GM12801 (cell line): Measurements from ENCODE around the gene TAF11L3.
"Not testable (repeated sequence)": the region's sequence is repeated elsewhere in the genome, so short reads cannot be mapped to it uniquely, and the experiment has no call there.

ENCODE experiments used
- CTCF ChIP-seq: IDR thresholded peaks from one replicate; pipeline ENCODE4 v1.5.1; 2011; ENCODE audit warnings: control low read depth; ENCODE audit not compliant: insufficient read length; ENCODE audit errors: extremely low read depth

TAF11L3 gene

DNA sequence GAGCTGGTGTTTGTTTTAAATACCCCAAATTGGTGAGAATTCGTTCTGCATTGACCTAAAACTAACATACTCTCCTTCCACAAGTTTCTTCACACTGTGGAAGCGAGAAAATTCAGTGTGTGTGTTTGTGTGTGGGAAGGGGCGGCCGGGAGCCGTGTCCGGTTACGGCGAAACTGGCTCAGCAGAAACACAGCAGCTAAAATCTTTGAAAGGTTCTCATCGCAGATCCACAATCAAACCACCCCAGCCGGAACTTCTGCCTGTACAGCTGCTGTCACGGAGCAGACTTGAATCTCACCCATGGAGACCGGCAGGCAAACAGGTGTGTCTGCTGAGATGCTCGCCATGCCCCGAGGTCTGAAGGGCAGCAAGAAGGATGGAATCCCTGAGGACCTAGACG, at the start of gene TAF11L3:
Gene TAF11L3 (plus strand): TSS at position 301 of the 400 bp plus-strand sequence.
- TF ChIP-seq CTCF = not testable (repeated sequence)

- no peak for TF ChIP-seq CTCF
Observed at GRCh38 chr5:17470064-17470463, 48.1 kb upstream of the TAF11L3 start.

DNA sequence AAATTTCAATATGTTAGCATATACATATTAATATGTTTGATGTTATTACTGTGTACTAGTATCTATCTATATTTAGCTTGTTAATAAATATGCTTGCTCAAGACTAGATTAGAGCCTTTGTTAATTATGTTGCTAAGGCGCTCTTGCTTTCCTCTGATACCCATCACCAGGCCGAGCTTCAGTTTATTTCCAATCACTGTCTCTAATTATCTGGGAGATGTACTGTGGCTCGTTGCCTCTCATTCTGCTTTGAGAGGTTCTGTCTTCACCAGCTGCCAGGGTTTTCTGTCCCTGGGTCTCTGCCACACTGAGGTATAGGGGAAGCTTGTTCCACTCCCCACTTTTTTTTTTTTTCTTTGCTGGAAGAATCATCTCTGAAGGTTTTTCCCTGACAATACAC, 41.1 kb upstream of the TAF11L3 start:
- TF ChIP-seq CTCF = no peak

GRCh38 chr5:17477573-17478265, 40.4 kb upstream of the TAF11L3 start:
- no peak for TF ChIP-seq CTCF

DNA sequence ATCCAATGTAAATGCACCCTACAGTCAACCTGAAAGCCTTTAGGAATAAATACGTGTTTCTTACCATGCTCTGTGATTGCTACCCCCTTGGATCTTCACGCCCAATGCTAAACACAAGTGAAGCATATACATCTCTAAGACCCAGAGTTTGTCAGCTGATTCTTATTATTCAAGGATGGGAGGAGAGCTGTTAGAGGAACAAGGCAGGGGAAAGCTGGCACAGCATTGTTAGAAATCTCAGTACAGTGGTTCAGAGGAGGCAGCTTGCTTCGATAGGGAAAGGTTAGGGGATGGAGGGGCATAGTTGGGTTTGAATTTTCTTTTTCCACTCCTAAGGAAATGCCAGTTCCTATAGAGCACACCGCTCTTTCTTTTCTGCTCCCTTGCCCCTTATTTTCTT, 36.8 kb upstream of the TAF11L3 start:
- TF ChIP-seq CTCF = no peak

- TF ChIP-seq CTCF = no peak
Observed at GRCh38 chr5:17482790-17483189, 35.4 kb upstream of the TAF11L3 start.

DNA sequence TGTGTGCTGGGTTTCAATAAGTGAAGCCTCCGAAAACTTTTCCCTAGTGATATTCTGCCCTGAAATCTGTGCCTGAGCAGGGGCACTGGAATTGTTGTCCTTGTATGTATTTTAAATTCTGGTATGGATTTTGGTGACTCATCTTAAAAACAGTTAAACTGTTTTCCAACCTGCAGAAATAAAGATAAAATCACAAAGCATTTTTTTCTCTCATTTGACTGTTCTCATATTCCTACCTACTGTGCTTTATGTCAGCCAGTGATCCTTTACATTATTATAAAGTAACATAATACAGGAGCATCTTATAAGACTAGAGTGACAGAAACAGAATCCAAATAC, 31.0 kb upstream of the TAF11L3 start:
- no peak for TF ChIP-seq CTCF
